GM19025 (cell line): ENCODE measurements around the gene KPNA2.
"Not testable (repeated sequence)": the region's sequence is repeated elsewhere in the genome, so short reads cannot be mapped to it uniquely, and the experiment has no call there.

ENCODE experiments used
- ATAC-seq: cut with Tn5 transposase; IDR thresholded peaks from one replicate; pipeline ENCODE4 v1.9.1; 2021; ENCODE audit warnings: mild to moderate bottlenecking, low read depth, moderate library complexity; ENCODE audit not compliant: unreplicated experiment

The KPNA2 gene

DNA sequence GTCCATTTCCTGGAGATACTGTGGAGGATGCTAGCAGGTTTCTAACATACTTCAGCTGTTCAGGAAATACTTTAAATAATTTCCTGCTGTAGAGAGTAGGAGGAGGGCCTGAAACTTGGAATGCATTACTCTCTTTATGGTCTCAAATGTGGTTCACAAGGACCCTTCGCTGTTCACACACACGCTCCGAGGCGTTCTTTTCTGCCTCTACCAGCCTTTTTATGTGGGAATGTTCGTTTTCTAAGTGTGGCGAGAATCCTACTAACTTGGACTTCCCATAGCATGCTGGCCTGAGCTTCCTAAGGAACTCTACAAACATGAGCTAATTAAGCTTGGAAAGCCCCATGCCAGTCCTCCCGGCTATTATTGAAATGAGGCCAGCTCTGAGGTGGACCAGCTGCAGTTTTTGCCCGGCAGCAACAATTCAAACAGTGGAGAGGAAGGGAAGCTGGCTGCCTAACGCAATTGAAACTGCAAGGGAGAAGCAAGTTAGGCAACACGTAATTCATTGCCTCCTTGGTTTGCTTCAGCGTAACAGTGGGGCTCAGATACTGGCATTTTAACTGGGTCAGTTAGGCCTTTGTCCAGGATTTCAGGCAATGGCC is 18.9 kb downstream of the KPNA2 start:
- ATAC-seq, result no peak

DNA sequence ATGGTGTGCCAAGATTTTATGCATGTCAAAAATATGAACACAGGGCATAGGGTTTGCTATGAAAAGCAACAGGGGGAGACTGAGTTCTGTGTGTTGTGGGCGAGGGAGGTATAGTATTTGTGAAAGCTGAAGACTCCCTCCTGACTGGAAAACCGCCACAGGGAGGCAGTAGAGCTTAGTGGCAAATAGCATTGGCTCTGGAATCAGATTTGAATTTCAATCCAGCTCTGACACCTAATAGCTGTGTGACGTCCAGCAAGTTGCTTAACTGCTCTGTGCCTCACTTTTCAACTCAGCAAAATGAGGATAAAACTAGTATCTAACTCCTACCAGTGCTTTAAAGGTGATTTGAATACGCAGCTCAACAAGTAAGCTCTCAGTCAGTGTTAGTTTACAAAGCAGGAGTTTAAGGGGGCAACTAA is 22.0 kb downstream of the KPNA2 start:
- no peak for ATAC-seq

DNA sequence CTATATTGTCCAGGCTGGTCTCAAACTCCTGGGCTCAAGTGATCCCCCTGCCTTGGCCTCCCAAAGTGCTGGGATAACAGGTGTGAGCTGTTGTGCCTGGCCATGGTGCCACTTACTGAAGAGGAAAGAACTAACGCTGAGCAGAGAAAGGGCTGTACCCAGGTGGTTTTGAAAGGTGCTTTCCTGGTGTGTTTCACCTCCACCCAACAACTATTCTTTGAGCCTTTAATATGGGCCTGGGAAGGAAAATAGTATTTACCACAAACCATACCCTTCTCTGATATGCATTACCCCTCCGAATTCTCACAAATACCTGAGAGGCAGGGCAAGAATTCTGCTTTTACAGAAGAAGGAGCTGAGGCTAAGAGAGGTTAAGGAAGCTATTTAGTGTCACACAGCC is 24.8 kb downstream of the KPNA2 start:
- no peak for ATAC-seq

DNA sequence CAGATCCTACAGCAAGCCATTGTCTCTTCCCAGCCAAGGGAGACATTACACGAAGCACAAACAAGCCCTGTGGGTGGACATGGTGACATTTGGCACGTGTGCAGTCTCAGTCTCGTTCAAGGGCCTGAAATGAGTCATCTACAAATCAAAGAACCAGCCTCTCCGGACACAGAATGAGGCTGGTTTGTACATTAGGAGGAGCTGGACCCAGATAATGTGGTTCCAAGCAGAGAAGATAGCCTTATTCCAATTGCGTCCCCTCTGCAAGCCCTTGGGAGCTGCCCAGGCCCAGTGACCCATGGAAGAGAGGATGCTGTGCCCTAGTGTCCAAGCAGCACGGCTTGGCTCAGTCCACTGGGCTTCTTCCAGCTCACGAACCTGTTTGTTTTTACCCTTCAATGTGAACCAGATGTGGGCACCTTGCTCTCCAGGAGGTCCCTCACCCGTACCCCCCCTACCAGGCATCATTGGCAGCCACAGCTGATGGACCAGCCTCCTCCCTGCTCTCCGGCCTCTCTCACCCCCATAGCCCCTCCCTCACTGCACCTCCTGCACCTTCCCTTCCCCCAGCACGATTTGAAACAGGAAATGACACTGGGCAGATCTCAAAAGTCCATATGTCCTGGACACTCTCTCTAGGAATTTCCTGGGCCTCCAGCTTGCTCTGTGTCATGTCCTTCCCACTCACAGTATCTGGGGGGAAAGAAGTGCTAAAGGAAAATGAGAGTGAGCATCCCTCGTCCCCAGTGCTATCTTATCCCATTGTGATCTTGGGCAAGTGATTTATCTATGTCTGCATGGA is 26.2 kb downstream of the KPNA2 start:
- ATAC-seq, result no peak

DNA sequence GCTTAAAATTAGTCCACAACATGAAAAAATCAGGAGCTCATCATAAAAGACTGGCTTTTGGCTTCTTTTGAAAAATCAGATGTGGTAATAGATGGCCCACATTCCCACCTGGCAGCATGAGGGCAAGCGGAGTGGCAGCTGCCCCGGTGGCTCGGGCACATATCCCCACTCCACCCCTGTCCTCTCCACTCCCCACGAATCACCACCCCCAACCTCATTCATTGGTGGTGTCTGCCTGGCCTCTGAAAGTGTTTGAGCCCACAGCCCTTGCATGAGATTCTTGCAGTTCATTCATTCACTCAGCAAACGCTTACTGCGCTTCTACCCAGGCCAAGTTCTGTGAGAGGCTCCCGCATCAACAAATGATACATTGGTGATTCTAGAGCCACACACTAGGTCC is 29.8 kb downstream of the KPNA2 start:
- not testable (repeated sequence) for ATAC-seq

DNA sequence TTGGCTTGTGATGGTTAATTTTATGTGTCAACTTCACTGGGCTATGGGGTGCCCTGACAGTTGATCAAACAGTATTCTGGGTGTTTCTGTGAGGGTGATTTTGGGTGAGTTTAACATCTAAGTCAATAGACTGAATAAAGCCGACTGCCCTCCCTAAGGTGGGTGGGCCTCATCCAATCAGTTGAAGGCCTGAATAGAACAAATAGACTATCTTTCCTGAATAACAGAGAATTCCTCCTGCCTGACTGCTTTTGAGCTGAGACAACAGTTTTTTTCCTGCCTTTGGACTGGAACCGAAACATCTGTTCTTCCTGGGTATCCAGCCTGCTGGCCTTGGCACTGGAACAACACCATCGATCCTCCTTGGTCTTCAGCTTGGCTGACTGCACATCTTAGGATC is 33.0 kb downstream of the KPNA2 start:
- ATAC-seq, result not testable (repeated sequence)

DNA sequence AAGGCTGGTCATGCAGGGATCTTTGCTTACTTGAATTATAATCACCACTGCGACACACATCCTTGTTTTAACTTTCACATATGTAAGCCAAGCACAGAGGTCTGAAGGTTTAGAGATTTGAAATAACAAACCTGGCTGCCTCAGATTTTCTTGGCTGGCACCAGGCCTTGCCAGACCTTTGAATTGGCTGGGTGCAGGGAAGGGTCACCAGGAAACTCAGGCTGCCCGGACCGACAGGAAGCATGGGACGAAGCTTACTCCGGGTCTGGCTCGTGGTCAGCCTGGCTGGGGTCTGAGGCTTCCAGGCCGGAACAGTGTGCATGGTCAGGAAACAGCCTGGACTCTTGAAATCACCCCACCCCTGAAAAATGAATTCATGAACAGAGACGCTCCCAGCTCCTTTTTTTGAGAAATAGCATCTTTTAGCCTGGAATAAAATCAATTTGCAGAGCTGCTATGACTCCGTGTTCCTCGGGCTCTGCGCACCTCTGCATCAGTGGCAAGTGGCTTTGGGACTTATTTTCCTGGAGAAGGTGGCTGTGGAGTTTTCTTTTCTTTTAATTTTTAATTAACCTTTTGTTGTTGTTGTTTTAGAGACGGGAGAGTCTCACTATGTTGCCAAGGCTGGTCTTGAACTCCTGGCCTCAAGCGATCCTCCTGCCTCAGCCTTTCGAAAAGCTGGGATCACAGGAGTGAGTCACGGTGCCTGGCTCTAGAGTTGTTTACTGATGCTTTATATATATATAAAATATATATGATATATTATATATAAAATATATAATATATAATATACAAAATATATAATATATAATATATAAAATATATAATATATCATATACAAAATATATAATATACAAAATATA is 35.3 kb downstream of the KPNA2 start:
- ATAC-seq, result not testable (repeated sequence)

DNA sequence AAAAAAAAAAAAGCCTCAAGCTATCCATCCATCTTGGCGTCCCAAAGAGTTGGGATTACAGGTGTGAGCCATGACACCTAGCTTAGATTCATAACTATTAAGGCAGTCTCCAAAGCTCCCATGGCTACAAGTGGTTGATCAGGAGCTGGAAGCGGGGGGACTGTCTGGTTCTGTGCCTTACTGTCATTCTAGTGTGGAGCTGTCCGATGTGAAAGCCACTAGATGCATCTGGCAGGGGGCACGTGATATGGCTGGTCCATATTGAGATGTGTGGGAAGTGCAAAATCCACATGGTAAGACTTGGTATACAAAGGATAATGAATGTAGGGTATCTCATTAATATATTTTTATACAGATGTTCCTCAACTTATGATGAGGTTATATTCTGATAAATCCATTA is 38.7 kb downstream of the KPNA2 start:
- ATAC-seq, result no peak

DNA sequence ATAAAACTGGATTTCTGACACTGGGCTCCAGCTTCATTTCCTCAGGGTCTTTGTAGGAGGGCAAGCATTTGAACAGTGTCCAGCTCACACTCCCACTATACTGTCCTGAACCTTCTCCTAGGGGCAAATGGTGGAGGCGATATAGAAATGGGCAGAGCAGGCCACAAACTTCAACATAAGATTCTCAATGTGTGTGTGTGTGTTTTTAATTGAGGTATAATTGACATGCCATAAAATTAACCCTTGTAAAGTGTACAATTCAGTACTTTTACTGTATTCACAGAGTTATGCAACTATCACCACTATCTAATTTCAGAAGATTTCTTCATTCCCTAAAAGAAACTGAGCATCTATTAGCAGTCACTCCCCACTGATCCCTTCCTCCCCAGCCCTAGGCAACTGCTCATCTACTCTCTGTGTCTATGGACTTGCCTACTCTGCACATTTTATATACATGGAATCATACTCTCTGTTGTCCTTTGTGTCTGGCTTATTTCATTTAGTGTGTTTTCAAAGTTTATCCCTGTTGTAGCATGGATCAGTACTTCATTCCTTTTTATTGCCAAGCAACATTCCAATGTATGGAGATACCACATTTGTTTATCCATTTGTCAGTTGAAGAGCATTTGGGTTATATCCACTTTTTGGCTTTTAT is 40.5 kb downstream of the KPNA2 start:
- ATAC-seq, result not testable (repeated sequence)

DNA sequence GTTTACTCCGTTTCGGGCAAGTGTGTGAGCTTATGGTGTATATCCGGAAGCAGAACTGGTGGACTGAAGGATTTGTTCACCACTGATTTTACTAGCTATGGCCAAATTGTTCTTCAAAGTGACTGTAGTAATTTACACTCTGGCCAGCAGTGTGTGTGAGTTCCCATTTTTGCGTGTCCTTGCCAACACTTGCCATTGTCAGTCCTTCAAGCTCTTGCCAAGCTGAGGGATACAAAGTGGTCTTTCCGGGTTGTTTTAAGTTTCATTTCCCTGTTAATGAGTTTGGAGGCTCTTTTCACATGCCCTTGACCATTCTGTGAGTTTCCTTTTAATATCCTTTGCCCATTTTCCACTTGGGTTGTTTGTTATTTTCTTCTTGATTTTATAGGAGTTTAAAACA is 42.0 kb downstream of the KPNA2 start:
- not testable (repeated sequence) for ATAC-seq

DNA sequence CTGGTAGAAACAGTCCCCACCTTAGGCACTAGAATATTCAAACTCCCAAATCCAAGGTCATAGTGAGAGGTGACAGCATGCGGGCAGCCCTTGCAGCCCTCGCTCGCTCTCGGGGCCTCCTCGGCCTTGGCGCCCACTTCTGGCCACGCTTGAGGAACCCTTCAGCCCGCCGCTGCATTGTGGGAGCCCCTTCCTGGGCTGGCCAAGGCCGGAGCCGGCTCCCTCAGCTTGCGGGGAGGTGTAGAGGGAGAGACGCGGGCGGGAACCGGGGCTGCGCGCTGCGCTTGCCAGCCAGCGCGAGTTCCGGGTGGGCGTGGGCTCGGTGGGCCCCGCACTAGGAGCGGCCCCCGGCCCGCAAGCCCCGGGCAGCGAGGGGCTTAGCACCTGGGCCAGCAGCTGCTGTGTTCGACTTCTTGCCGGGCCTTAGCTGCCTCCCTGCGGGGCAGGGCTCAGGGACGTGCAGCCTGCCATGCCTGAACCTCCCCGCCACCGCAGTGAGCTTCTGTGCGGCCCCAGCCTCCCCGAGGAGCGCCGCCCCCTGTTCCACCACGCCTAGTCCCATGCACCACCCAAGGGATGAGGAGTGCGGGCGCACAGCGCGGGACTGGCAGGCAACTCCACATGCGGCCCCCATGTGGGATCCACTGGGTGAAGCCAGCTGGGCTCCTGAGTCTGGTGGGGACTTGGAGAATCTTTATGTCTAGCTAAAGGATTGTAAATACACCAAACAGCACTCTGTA is 45.0 kb downstream of the KPNA2 start:
- ATAC-seq, result no peak

DNA sequence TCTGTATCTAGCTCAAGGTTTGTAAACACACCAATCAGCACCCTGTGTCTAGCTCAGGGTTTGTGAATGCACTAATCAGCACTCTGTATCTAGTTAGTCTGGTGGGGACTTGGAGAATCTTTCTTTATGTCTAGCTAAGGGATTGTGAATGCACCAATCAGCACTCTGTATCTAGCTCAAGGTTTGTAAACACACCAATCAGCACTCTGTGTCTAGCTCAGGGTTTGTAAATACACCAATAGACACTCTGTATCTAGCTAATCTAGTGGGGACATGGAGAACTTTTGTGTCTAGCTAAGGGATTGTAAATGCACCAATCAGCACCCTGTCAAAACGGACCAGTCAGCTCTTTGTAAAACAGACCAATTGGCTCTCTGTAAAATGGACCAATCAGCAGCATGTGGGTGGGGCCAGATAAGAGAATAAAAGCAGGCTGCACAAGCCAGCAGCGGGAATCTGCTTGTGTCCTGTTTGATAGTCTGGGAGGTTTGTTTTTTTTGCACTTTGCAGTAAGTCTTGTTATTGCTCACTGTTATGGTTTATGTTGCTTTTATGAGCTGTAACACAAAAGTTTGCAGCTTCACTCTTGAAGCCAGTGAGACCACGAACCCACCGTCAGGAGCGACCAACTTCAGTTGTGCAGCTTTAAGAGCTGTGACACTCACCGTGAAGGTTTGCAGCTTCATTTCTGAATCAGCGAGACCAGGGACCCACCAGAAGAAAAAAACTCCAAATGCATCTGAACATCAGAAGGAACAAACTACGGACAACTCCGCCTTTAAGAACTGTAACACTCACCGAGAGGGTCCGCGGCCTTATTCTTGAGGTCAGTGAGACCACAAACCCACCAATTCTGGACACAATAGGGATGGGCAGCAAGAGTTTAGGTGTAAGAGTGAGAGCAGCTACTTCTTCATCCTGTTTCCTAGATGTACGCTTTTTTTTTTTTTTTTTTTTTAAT is 46.0 kb downstream of the KPNA2 start:
- not testable (repeated sequence) for ATAC-seq

DNA sequence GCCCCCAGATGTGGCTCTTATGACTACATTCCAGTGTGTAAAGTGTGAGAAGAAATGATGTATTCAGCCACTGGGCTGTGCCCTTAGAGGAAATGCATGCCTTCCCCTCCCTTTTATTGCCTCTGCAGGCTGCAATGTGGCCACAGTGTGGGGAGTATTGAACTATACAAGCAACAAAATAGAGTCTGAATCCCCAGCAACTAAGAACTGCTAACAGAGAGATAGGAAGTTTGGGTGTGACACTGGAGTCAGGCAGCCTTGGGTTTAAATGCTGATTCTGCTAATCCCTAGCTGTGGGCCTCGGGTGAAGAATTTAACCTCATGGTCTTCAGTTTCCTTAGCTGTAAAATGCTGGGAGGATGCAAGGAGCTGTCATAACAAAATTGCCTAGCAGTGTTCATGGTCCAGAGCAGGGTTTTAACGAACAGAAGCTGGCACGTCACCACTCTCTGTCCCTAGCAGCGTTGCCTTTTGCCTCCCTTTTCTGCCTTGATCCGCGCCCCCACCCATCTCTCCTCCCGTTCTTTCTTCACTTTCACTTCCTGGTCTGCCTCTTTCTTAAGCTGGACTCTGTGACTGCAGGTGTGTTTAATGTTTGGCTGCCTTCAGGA is 50.3 kb downstream of the KPNA2 start:
- no peak for ATAC-seq

DNA sequence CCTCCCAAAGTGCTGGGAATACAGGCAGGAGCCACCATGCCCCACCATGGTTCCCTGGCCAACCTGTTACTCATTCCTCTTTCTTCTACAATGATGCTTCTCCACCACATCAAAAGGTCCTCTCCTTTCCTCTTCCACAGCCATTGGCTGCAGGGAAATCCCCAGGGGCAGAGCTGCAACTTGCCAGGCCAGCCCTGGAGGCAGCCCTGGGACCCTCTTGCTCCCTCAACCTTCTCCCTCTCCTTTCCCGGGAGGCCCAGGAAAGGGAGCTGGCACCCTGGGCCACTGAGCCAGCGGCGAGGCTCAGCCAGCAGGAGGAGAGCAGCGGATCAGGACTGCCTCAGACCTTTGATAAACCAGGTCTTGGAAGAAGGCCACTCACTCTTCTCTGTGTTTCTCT is 51.1 kb downstream of the KPNA2 start:
- not testable (repeated sequence) for ATAC-seq

DNA sequence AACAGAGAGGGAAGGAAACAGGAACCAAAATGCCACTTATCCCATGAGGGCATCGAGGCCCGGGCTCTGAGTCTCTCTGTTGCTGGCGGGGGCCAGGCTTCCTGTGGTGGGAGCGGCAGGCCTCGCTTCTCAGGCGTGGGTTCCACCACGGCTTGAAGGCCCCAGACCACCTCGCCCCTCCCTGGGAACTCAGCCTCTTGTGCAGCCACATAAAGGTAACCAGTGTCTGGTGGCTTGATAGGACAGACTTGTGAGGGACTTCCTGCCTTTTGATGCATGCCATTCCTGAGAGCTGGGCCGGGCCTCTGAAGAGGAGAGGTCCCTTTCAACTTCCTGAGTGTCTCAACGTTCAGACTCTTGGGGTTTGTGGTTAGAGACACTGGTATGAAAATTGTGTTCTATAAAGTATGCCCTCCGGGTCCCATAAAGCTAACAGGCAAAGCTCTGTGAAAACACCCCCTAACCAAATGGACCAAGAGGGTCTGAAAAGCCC is 51.6 kb downstream of the KPNA2 start:
- ATAC-seq, result not testable (repeated sequence)

DNA sequence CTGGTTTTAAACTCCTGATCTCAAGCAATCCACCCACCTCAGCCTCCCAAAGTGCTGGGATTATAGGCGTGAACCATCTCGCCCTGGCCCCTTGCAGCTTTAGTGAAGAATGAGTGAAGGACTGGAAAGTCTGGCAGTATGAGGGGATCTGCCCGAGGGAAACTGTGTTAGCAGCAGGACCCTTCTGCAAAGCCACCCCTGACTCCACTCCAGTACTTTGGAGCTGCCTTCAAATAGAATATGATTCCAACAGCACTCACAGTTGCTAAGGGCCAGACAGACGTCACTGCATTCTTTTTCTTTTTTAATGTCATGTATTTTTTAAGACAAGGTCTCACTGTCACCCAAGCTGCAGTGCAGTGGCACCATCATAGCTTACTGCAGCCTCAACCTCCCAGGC is 52.3 kb downstream of the KPNA2 start:
- ATAC-seq, result no peak

DNA sequence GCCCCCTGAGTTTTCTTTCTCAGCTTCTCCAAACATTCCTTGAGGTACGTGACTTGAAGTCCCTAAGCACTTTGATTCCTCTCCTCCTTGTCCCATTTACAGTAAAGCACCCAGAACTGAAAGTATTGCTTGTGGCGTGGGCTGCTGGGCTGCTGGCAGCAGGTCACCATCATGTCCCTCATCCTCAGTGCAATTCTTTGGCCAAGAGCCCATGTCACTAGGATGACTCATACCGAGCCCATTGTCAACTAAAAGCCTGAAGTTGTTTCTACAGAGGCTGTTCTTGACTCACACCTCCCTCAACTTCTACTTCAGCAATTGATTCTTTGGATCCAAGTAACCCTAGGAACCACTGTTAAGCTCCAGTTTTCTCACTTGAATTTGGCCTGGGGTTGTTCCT is 54.3 kb downstream of the KPNA2 start:
- ATAC-seq, result no peak

DNA sequence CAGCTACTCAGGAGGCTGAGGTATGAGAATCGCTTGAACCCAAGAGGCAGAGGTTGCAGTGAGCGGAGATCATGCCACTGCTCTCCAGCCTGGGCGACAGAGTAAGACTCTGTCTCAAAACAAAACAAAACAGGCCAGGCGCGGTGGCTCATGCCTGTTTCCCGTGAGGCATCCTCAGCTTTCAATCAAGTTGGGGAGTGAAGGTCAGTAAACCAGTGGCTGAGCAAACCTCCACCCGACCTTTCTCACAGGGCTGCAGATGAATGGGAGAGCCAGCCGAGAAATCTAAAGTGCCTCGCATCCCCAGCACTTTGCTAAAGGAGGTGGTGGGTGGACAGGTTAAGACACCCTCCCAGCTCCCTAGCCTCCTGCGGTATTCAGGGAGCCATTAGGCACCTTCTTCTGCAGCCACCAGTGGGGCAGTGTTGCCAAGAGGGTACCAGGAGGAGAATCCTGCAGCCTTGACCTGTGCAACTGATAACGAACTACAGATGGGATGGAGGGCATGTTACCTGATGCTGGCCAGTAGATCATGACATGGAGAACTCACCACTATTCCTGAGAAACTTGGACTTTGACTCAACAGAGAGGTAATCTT is 59.0 kb downstream of the KPNA2 start:
- no peak for ATAC-seq
